ENCODE results near the gene CYP2C9.

The CYP2C9 gene

GRCh38 chr10:95039281-95039680, 100.8 kb downstream of the CYP2C9 start:
- no peak for DNase-seq (ENCODE audit: low read depth, low spot score)
